GM12801 (cell line): ENCODE measurements around the gene ESYT2.

ENCODE experiments used
- TF ChIP-seq, protein P1 (sequence below): IDR thresholded peaks from one replicate; pipeline ENCODE4 v1.5.1; 2011; ENCODE audit warnings: control low read depth; ENCODE audit not compliant: insufficient read length; ENCODE audit errors: extremely low read depth

Gene ESYT2

DNA sequence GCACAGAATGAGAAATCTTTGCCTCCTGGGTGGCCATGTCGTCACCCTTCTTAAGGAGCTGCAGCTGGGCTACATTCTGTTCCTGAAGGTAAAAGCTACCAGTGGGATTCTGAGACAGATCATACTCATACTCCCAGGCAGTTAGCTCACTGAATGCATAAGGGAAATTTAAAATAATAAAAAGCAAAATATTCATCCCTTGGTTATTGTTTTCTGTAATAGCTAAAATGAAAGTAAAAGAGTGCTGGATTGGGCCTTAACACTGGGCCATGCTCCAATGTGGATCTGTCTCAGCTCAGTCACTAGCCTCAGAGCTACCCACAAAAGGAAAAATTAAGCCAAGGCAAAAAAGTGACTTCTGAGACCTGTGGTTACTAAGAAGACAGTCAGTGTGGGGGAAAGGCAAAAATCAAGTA is 18.1 kb upstream of the ESYT2 start:
- TF ChIP-seq, protein P1, sequence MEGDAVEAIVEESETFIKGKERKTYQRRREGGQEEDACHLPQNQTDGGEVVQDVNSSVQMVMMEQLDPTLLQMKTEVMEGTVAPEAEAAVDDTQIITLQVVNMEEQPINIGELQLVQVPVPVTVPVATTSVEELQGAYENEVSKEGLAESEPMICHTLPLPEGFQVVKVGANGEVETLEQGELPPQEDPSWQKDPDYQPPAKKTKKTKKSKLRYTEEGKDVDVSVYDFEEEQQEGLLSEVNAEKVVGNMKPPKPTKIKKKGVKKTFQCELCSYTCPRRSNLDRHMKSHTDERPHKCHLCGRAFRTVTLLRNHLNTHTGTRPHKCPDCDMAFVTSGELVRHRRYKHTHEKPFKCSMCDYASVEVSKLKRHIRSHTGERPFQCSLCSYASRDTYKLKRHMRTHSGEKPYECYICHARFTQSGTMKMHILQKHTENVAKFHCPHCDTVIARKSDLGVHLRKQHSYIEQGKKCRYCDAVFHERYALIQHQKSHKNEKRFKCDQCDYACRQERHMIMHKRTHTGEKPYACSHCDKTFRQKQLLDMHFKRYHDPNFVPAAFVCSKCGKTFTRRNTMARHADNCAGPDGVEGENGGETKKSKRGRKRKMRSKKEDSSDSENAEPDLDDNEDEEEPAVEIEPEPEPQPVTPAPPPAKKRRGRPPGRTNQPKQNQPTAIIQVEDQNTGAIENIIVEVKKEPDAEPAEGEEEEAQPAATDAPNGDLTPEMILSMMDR: no peak

DNA sequence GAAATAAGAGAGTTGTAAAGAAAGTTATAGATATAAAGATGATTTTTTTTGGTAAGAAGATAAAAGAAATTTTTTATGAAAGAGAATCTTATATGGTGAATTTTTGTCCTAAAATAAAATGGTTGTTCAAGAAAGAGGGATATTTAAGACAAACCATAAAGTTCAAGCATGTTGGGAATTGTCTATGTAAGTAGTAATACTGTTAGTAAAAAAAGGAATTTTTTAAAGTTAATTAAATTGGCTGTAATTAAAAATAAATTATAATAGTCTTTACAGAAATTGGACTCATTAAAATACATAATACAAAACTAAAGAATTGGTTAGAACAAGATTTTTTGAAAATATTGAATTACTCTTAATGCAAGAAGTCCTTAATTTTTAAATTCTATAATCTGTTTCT is 17.0 kb upstream of the ESYT2 start:
- TF ChIP-seq, protein P1: no peak

DNA sequence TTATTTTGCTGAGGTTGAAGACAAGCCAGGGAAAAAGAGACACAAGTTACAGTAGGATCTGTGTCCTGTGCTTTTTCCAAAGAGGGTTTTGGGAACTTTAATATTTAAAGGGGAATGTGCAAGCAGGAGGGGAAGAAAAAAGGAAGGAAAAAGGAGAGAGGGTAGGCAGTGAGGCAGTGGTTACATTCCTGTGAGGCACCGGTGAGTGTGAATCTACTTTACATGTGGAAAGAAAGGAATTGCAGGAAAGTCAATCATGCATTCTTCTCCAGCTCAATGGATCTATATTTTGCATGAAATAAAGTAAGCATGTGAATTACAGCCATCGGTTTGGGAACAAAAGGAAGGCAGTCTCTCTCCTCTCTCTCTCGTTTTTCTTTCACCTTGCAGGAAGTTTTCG is 14.5 kb upstream of the ESYT2 start:
- TF ChIP-seq, protein P1: no peak

DNA sequence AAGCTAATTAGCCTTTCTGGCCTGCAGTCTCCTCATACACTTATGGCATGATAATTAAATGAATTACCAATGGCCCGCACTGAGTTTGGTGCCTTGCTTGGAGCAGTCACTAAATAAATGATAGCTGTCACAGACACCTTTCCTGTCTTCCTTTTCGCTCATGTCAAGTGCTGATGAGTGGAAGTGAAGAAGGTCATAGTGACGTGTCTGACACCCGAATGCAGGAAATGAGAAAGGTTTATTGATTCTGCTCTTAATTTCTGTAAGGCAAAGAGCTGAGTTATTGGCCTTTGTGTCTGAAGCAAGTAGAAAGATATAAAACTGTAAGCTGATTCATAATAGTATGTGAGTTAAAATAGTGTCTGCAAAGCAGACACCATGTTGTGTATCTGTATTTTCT is 13.2 kb upstream of the ESYT2 start:
- TF ChIP-seq, protein P1: no peak

DNA sequence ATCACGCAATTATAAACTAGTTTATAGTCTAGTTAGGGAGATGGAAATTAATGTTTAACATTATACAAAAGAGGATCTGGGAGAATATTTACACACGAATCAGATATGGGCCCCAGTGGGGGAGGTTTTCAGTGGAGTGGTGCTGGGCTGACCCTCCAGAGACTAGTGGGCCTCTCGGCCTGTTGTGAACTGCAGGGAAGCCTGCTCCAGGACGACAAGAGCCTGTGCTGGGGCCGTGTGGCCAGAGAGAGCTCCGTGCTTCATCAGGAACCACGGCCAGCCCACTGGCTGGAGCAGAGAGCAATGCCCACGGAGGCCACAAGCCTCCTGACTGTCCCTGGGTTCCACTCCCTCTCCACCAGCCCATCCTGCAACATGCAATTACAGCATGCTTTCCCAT is 11.3 kb upstream of the ESYT2 start:
- TF ChIP-seq, protein P1: no peak

DNA sequence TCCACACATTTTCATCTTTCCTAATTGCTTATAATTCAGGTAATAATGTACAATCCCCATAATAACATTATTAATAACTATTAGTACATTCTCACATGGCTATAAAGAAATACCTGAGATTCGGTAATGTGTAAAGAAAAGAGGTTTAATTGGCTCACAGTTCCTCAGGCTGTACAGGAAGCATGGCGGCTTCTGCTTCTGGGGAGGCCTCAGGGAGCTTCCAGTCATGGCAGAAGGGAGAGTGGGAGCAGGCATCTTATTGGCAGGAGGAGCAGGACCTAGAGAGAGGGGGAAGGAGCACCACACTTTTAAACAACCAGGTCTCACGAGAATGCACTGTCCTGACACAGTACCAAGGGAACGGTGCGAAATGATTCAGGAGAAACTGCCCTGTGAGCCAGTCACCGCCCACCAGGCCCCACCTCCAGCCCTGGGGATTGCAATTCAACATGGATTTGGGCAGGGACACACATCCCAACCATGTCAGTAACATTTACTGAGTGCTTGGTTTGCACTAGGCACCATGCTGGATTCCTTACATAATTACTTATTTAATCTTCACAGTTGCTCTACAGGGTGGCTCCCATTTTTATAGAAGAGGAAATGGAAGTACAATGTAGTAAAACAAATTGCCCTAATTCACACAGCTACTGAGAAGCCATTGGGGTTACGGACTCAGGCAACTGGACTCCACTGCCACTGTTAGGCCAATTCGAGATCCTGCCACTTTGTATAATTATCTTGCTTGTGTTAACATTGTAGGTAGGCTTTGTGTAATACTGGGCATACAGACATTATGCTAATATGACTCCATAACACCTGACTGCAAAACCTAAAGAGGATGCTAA is 8.7 kb upstream of the ESYT2 start:
- TF ChIP-seq, protein P1: no peak

DNA sequence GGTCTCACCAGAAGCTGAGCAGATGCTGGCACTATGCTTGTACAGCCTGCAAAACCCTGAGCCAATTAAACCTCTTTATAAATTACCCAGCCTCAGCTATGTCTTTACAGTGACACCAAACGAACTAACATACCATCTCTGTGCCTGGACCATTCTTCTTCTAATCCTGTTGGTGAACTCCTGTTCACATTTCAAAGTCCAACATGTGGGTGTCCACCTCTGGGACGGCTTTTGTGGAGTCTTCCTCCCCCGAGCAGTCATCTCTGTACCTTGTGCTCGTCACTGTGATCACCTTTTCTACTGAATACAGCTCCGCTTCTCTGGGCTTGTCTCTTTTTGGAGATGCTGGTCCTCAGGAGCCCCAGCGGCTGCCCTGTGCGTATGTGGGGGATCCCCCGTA is 7.4 kb upstream of the ESYT2 start:
- TF ChIP-seq, protein P1: no peak
